PC-3 (cell line): ENCODE results near the gene NPNT. TPM values are rescaled to one million over a fixed set of nuclear protein-coding genes. Genes with fewer than 3 reads are reported as not detected.

ENCODE experiments used
- ATAC-seq: fragments of 200-7000 bp; cut with Tn5 transposase; 2 replicates; pipeline ENCODE4 v1.9.1; 2020; ENCODE audit warnings: mild to moderate bottlenecking, moderate library complexity
- BruUV-seq: library from RNA; stranded (reverse); fragments of 400-500 nt; replicated peaks from 2 replicates; lab custom pipeline; 2021; lab: Mats Ljungman, UMichigan
- CTCF ChIA-PET: fragments of 300-600 bp; sonication (Branson Sonifier 250); formaldehyde crosslinking; loops from one replicate; lab custom pipeline; 2022; ENCODE audit warnings: antibody characterized with exemption; lab: Charles Lee
- POLR2A ChIA-PET: fragments of 300-600 bp; sonication (Branson Sonifier 250); formaldehyde crosslinking; loops from one replicate; lab custom pipeline; 2022; ENCODE audit warnings: antibody characterized with exemption; ENCODE audit not compliant: unreplicated experiment; lab: Charles Lee
- DNase-seq: peaks from one replicate; pipeline ENCODE4 v3.0.0-alpha.2; 2015
- H2AFZ ChIP-seq: fragments of 300-600 bp; sonication (generic); 2 replicates; pipeline ENCODE4 v1.6.0; 2016; ENCODE audit warnings: antibody characterized with exemption, low read length
- H3F3A ChIP-seq: fragments of 300-600 bp; sonication (generic); one replicate; pipeline ENCODE4 v1.6.0; 2017; ENCODE audit warnings: antibody characterized with exemption, low read length, control low read depth, mild to moderate bottlenecking; ENCODE audit not compliant: unreplicated experiment
- H3K27ac ChIP-seq: fragments of 300-600 bp; sonication (generic); 2 replicates; pipeline ENCODE4 v1.5.1; 2016; ENCODE audit warnings: mild to moderate bottlenecking, low read length
- H3K27me3 ChIP-seq: fragments of 300-600 bp; sonication (generic); 2 replicates; pipeline ENCODE4 v1.6.1; 2016; ENCODE audit warnings: low read length, mixed read lengths
- H3K36me3 ChIP-seq: fragments of 300-600 bp; sonication (generic); 2 replicates; pipeline ENCODE4 v1.6.1; 2016; ENCODE audit warnings: low read depth, mixed run types, low read length, mixed read lengths
- H3K4me1 ChIP-seq: fragments of 300-600 bp; sonication (generic); 2 replicates; pipeline ENCODE4 v1.5.1; 2016; ENCODE audit warnings: low read length; ENCODE audit not compliant: insufficient read depth
- H3K4me2 ChIP-seq: fragments of 300-600 bp; sonication (generic); 2 replicates; pipeline ENCODE4 v1.6.0; 2016; ENCODE audit warnings: low read length
- H3K4me3 ChIP-seq: fragments of 300-600 bp; sonication (generic); 2 replicates; pipeline ENCODE4 v1.5.1; 2016; ENCODE audit warnings: mild to moderate bottlenecking, low read length, mixed read lengths
- H3K79me2 ChIP-seq: fragments of 300-600 bp; sonication (generic); 2 replicates; pipeline ENCODE4 v1.6.1; 2017; ENCODE audit warnings: low read length, mixed read lengths
- H3K9ac ChIP-seq: fragments of 300-600 bp; sonication (generic); 2 replicates; pipeline ENCODE4 v1.6.0; 2016; ENCODE audit warnings: mild to moderate bottlenecking, low read length
- H3K9me2 ChIP-seq: fragments of 300-600 bp; sonication (generic); replicated peaks from 2 replicates; pipeline ENCODE4 v1.6.1; 2016; ENCODE audit warnings: mixed run types, low read length, mixed read lengths
- H3K9me3 ChIP-seq: fragments of 300-600 bp; sonication (generic); 2 replicates; pipeline ENCODE4 v1.6.1; 2016; ENCODE audit warnings: low read length, mixed read lengths
- H4K20me1 ChIP-seq: fragments of 300-600 bp; sonication (generic); 2 replicates; pipeline ENCODE4 v1.6.1; 2016; ENCODE audit warnings: low read length, mixed read lengths
- CTCF ChIP-seq: fragments of 300-600 bp; sonication (generic); conservative IDR thresholded peaks from 2 replicates; pipeline ENCODE4 v1.5.1; 2017; ENCODE audit warnings: antibody characterized with exemption, low read depth, mild to moderate bottlenecking, low read length
- EZH2 ChIP-seq: fragments of 300-600 bp; sonication (generic); IDR thresholded peaks from one replicate; pipeline ENCODE4 v1.6.1; 2017; ENCODE audit warnings: antibody characterized with exemption, mild to moderate bottlenecking, low read length; ENCODE audit not compliant: unreplicated experiment
- EZH2phosphoT487 ChIP-seq: fragments of 300-600 bp; sonication (generic); IDR thresholded peaks from 2 replicates; pipeline ENCODE4 v1.6.1; 2018; ENCODE audit warnings: mild to moderate bottlenecking, antibody characterized with exemption, low read length, borderline replicate concordance
- intact Hi-C: fragments of 100-400 bp; cut with micrococcal nuclease; formaldehyde crosslinking; loops from 2 replicates; pipeline ENCODE4 v1.9.0; 2023
- total RNA-seq: library from RNA; depleted of rRNA; stranded (reverse); fragments of >200 nt; gene quantifications from 2 replicates; pipeline ENCODE4 v1.2.3, GENCODE V29; 2014

Gene NPNT
- total RNA-seq, 1 experiment from 2014 or later: 29.7 TPM

GRCh38 chr4:105992641-105993305, 97.5 kb downstream of the NPNT start:
- CTCF ChIA-PET: no interaction called here
- H3K36me3 ChIP-seq: no peaks in the 10 kb centered on the region
- peak; percentile 47 for DNase-seq
- no peaks in the 10 kb centered on the region for H3K79me2 ChIP-seq
- no peak for ATAC-seq
- no peak overlapping the region for H3K9ac ChIP-seq
- H2AFZ ChIP-seq: no peak overlapping the region
- no peaks in the 10 kb centered on the region for H3K27me3 ChIP-seq
- peaks cover 33% of the 10 kb centered on the region for H3K4me1 ChIP-seq
- H3K9me2 ChIP-seq: no peaks in the 10 kb centered on the region
- H4K20me1 ChIP-seq: no peaks in the 10 kb centered on the region
- no peaks in the 10 kb centered on the region for H3F3A ChIP-seq
- H3K27ac ChIP-seq: no peak overlapping the region
- H3K9me3 ChIP-seq: no peaks in the 10 kb centered on the region
- no peak overlapping the region for H3K4me2 ChIP-seq
- TF ChIP-seq EZH2 (no peak), CTCF (no peak), EZH2phosphoT487 (no peak)
- BruUV-seq: no TSS peak
- no peak overlapping the region for H3K4me3 ChIP-seq
- intact Hi-C loops: no loop called here
- POLR2A ChIA-PET: no interaction called here

- H3K9ac ChIP-seq: no peak overlapping the region
- BruUV-seq: no TSS peak
- POLR2A ChIA-PET: no interaction called here
- no peaks in the 10 kb centered on the region for H3K27me3 ChIP-seq
- no peak overlapping the region for H3K4me3 ChIP-seq
- H3K27ac ChIP-seq: no peak overlapping the region
- no peaks in the 10 kb centered on the region for H4K20me1 ChIP-seq
- no peak overlapping the region for H2AFZ ChIP-seq
- intact Hi-C loops: no loop called here
- TF ChIP-seq EZH2 (no peak), CTCF (no peak), EZH2phosphoT487 (no peak)
- H3K36me3 ChIP-seq: no peaks in the 10 kb centered on the region
- H3K4me1 ChIP-seq: peaks cover 27% of the 10 kb centered on the region
- CTCF ChIA-PET: no interaction called here
- ATAC-seq: no peak
- H3K9me3 ChIP-seq: no peaks in the 10 kb centered on the region
- no peak for DNase-seq
- no peaks in the 10 kb centered on the region for H3F3A ChIP-seq
- no peaks in the 10 kb centered on the region for H3K9me2 ChIP-seq
- H3K4me2 ChIP-seq: no peak overlapping the region
- no peaks in the 10 kb centered on the region for H3K79me2 ChIP-seq
Observed at GRCh38 chr4:105994061-105994460, 98.8 kb downstream of the NPNT start.

GRCh38 chr4:105994841-105995501, 99.7 kb downstream of the NPNT start:
- no peak for DNase-seq
- no peak overlapping the region for H3K27ac ChIP-seq
- intact Hi-C loops: no loop called here
- no peaks in the 10 kb centered on the region for H3K27me3 ChIP-seq
- H3K79me2 ChIP-seq: no peaks in the 10 kb centered on the region
- H3F3A ChIP-seq: no peaks in the 10 kb centered on the region
- ATAC-seq: no peak
- H3K36me3 ChIP-seq: no peaks in the 10 kb centered on the region
- CTCF ChIA-PET: no interaction called here
- H3K9me2 ChIP-seq: no peaks in the 10 kb centered on the region
- H3K4me3 ChIP-seq: no peak overlapping the region
- POLR2A ChIA-PET: no interaction called here
- no peak overlapping the region for H2AFZ ChIP-seq
- H3K4me2 ChIP-seq: no peak overlapping the region
- H3K4me1 ChIP-seq: peaks cover 18% of the 10 kb centered on the region
- no peaks in the 10 kb centered on the region for H3K9me3 ChIP-seq
- TF ChIP-seq CTCF: no peak
- TF ChIP-seq EZH2: no peak
- TF ChIP-seq EZH2phosphoT487: no peak
- no TSS peak for BruUV-seq
- H3K9ac ChIP-seq: no peak overlapping the region
- no peaks in the 10 kb centered on the region for H4K20me1 ChIP-seq
